Measurements from ENCODE around the gene EPHB4. TPM values are rescaled to one million over a fixed set of nuclear protein-coding genes. Genes with fewer than 3 reads are reported as not detected.

The EPHB4 gene
- total and polyA plus RNA-seq, 2 of the 8 experiments (the other 6 are each of a cell fraction or from before 2014, with no cell fraction given) = 85.0 to 113 TPM

DNA sequence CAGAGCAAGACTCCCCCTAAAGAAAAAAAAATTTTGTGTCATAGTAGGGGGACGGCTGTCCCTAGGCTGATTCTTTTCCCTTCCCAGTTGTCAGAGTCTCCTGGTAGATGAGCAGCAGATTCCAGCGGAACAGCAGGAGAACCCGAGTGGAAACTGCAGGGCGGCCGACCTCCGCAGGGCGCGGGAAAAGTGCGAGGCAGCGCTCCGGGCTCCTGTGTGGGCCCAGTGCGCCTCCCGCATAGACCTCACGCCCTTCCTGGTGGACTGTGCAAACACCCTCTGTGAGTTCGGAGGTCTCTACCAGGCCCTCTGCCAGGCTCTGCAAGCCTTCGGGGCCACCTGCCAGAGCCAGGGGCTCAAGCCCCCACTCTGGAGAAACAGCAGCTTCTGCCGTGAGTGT lies 48.0 kb downstream of the EPHB4 start:
- H3K23ac ChIP-seq (ENCODE audit: insufficient read length) = no peak overlapping the region
- no peak overlapping the region for H3K4me3 ChIP-seq (ENCODE audit: extremely low read depth in 1 of 4, insufficient read depth in 2 of 4, low read depth in 3 of 4, low read length in 4 of 4)
- H3K9ac ChIP-seq (replicated peaks in 1 of 4; ENCODE audit: extremely low read depth in 1 of 4, low read depth in 3 of 4, low read length in 3 of 4) = no peak overlapping the region
- H4K20me1 ChIP-seq (replicated peaks in 1 of 2; ENCODE audit: control insufficient read depth in 1 of 2, insufficient read depth in 2 of 2, low read length in 2 of 2) = no peaks in the 10 kb centered on the region
- ChIA-PET POLR2A (ENCODE audit: partially characterized antibody) (no interaction called here), CTCF (ENCODE audit: partially characterized antibody) (interaction anchor here (0.6 to 4.2 kb wide), 4 partner anchors 10 to 478 kb away, joined by 3 to 28 read pairs (median 4); no protein-coding TSS in a partner anchor)
- H3K4ac ChIP-seq (replicated peaks; ENCODE audit: insufficient read length, low read depth, low read length) = no peak overlapping the region
- H2BK15ac ChIP-seq (ENCODE audit: low read length) = no peak overlapping the region
- no peak overlapping the region for H4K5ac ChIP-seq (ENCODE audit: insufficient read length, low read depth, low read length)
- DNase-seq (ENCODE audit: low read depth in 1 of 2, low spot score in 2 of 2) = no peak
- no peak overlapping the region for H4K8ac ChIP-seq (ENCODE audit: extremely low read depth, insufficient read depth, low read length)
- H2BK120ac ChIP-seq (replicated peaks; ENCODE audit: low read depth, low read length) = no peak overlapping the region
- no peak overlapping the region for H3K27ac ChIP-seq (ENCODE audit: low read depth, low read length)
- H2BK5ac ChIP-seq (ENCODE audit: low read depth, low read length) = no peak overlapping the region
- WGBS, 2 experiments (ENCODE audit: extremely low coverage in 1 of 2, insufficient coverage in 1 of 2, insufficient read length in 1 of 2, insufficient replicate concordance in 2 of 2, low coverage in 1 of 2, low lambda C conversion rate in 2 of 2, missing lambda C conversion rate in 1 of 2) = 95% methylated on average over 15 of the region's 17 CpGs; no CpG with 5 or more reads in 1 of the 2 experiments
- no peak overlapping the region for H3K4me2 ChIP-seq (ENCODE audit: insufficient read depth in 1 of 2, low read depth in 2 of 2, low read length in 2 of 2)
- no peak overlapping the region for H3K18ac ChIP-seq (ENCODE audit: extremely low read depth, low read length)
- no peaks in the 10 kb centered on the region for H3K23me2 ChIP-seq (ENCODE audit: low read depth, low read length)
- H3K4me1 ChIP-seq (replicated peaks in 1 of 4; ENCODE audit: control insufficient read depth in 3 of 4, insufficient read depth in 4 of 4, low read length in 3 of 4) = peaks cover 0 to under 1% (median 0%) of the 10 kb centered on the region in 4 experiments; a peak in 2 of 7 replicates
- H2AFZ ChIP-seq (ENCODE audit: low read length) = 0 out of 2 replicates have a peak overlapping the region, but pooled peaks have one; percentile 90
- no peak overlapping the region for H2BK12ac ChIP-seq (ENCODE audit: low read depth, low read length)
- H2AK5ac ChIP-seq (ENCODE audit: low read depth, low read length) = no peak overlapping the region
- H3K79me2 ChIP-seq (ENCODE audit: control insufficient read depth in 1 of 2, insufficient read depth in 2 of 2, low read length in 2 of 2) = no peaks in the 10 kb centered on the region
- no peak overlapping the region for H3K56ac ChIP-seq (replicated peaks; ENCODE audit: insufficient read length, low read depth, low read length)
- H3K36me3 ChIP-seq (ENCODE audit: control insufficient read depth in 2 of 4, insufficient read depth in 4 of 4, low read length in 3 of 4) = no peaks in the 10 kb centered on the region
- no peaks in the 10 kb centered on the region for H3K27me3 ChIP-seq (replicated peaks in 1 of 4; ENCODE audit: control insufficient read depth in 3 of 4, extremely low read depth in 1 of 4, insufficient read depth in 3 of 4, low read length in 3 of 4)
- H3K9me3 ChIP-seq (ENCODE audit: insufficient read depth in 2 of 2, low read depth in 1 of 2, low read length in 1 of 2) = no peaks in the 10 kb centered on the region
- no peak overlapping the region for H2BK20ac ChIP-seq (ENCODE audit: low read length)
- no peak for FAIRE-seq
- H3K14ac ChIP-seq (ENCODE audit: insufficient read length) = no peak overlapping the region
- H3K79me1 ChIP-seq (ENCODE audit: low read depth, low read length) = no peaks in the 10 kb centered on the region
- no peak overlapping the region for H4K91ac ChIP-seq (replicated peaks; ENCODE audit: insufficient read length, low read length)
- no peak for TF ChIP-seq CBX8 (IDR thresholded peaks at IDR 0.05; ENCODE audit: borderline replicate concordance, low read depth, low read length)

All from H1 (cell line).